ENCODE data around the gene SHROOM4.

SHROOM4 gene

DNA sequence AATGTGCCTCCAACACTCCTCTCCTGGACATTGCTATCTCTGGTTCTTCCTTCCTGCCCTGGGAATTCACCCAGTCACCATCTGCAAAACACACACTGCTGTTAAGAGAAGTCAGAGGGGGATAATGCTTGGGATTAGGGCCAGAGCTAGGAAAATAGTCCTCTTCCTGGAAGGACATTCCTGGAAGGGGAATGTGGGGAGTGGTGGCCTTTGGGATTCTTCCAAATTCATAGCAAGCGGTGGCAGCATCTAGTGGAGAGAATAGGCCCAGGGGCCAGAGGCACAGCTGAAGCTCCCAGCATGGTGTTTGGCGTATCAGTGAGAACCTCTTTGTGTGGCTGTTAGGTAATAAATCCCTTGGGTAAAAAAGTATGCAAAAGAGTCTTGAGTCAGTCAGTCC is 34.3 kb downstream of the SHROOM4 start:
- TF ChIP-seq, protein P1, sequence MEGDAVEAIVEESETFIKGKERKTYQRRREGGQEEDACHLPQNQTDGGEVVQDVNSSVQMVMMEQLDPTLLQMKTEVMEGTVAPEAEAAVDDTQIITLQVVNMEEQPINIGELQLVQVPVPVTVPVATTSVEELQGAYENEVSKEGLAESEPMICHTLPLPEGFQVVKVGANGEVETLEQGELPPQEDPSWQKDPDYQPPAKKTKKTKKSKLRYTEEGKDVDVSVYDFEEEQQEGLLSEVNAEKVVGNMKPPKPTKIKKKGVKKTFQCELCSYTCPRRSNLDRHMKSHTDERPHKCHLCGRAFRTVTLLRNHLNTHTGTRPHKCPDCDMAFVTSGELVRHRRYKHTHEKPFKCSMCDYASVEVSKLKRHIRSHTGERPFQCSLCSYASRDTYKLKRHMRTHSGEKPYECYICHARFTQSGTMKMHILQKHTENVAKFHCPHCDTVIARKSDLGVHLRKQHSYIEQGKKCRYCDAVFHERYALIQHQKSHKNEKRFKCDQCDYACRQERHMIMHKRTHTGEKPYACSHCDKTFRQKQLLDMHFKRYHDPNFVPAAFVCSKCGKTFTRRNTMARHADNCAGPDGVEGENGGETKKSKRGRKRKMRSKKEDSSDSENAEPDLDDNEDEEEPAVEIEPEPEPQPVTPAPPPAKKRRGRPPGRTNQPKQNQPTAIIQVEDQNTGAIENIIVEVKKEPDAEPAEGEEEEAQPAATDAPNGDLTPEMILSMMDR (IDR thresholded peaks at IDR 0.05; ENCODE audit: insufficient read depth, low read length, poor library complexity, severe bottlenecking): no peak
- no peak for DNase-seq (ENCODE audit: extremely low read depth, insufficient read length)
- Histone ChIP-seq H3K4me3 (replicated peaks; ENCODE audit: low read depth, low read length) (no peak overlapping the region), H3K27me3 (replicated peaks; ENCODE audit: control insufficient read depth, insufficient read depth, low read length) (no peaks in the 10 kb centered on the region; the same call in 1 of the 2 replicates), H3K36me3 (ENCODE audit: control insufficient read depth, insufficient read depth, low read length) (no peaks in the 10 kb centered on the region)

DNA sequence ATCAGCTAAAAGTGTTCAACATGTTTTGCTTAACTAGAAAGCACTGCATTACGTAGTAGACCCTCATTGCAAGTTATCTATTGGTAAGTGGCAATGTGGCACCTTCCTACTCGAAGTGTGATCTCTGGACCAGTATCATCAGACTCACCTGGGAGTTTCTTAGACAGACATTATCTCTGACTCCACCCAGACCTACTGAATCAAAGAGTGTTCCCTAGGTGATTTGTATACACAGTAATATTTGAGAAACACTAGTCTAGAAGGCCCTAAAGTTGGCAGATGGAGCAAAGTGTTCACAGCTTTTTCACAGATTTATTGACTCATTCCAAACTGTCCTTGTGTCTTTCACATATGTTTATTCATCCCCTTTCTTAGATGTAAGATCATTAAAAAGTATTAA is 35.7 kb downstream of the SHROOM4 start:
- H3K4me3 ChIP-seq (replicated peaks; ENCODE audit: low read depth, low read length): no peak overlapping the region
- DNase-seq (ENCODE audit: extremely low read depth, insufficient read length): no peak
- H3K27me3 ChIP-seq (replicated peaks; ENCODE audit: control insufficient read depth, insufficient read depth, low read length): no peaks in the 10 kb centered on the region; the same call in 1 of the 2 replicates
- TF ChIP-seq, protein P1 (IDR thresholded peaks at IDR 0.05; ENCODE audit: insufficient read depth, low read length, poor library complexity, severe bottlenecking): no peak
- no peaks in the 10 kb centered on the region for H3K36me3 ChIP-seq (ENCODE audit: control insufficient read depth, insufficient read depth, low read length)

DNA sequence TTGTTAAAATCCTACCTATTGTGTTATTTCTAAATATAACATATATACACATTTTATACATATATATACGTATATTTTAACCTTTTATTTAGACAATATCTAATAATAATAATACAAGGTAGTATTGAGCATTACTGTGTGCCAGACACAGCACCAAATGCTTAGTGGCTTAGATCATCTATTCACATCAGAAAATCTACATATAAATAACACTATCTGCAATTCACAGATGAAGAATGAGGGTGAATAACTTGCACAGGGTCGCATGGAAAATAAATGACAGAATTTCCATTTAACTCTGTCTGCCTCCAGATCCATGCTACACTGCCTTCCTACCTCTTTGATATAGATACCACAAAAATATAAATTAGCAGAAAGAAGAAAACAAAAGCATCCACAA is 37.7 kb downstream of the SHROOM4 start:
- Histone ChIP-seq H3K4me3 (replicated peaks; ENCODE audit: low read depth, low read length) (no peak overlapping the region), H3K36me3 (ENCODE audit: control insufficient read depth, insufficient read depth, low read length) (no peaks in the 10 kb centered on the region), H3K27me3 (replicated peaks; ENCODE audit: control insufficient read depth, insufficient read depth, low read length) (no peaks in the 10 kb centered on the region; the same call in 1 of the 2 replicates)
- TF ChIP-seq, protein P1 (IDR thresholded peaks at IDR 0.05; ENCODE audit: insufficient read depth, low read length, poor library complexity, severe bottlenecking): no peak
- DNase-seq (ENCODE audit: extremely low read depth, insufficient read length): no peak

DNA sequence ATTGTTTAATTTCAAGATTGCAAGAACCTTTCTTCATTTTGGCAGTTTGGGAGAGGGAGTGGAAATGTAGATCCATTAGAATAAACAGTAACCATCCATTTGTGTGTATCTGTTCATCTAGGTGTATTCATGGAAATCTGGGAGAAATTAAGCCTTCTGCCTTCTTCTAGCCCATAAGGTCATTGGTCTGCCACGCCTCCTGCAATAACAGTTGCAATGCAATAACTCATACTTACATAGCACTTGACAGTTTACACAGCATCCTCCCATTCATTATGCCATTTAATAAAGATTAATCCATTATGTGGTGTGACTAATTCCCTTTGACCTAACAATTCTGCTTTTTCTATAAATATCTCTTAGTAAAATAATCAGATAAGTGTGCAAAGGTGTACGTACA is 42.6 kb downstream of the SHROOM4 start:
- Histone ChIP-seq H3K27me3 (replicated peaks; ENCODE audit: control insufficient read depth, insufficient read depth, low read length) (no peaks in the 10 kb centered on the region), H3K4me3 (replicated peaks; ENCODE audit: low read depth, low read length) (no peak overlapping the region), H3K36me3 (ENCODE audit: control insufficient read depth, insufficient read depth, low read length) (no peaks in the 10 kb centered on the region)
- no peak for DNase-seq (ENCODE audit: extremely low read depth, insufficient read length)
- TF ChIP-seq, protein P1 (IDR thresholded peaks at IDR 0.05; ENCODE audit: insufficient read depth, low read length, poor library complexity, severe bottlenecking): no peak

DNA sequence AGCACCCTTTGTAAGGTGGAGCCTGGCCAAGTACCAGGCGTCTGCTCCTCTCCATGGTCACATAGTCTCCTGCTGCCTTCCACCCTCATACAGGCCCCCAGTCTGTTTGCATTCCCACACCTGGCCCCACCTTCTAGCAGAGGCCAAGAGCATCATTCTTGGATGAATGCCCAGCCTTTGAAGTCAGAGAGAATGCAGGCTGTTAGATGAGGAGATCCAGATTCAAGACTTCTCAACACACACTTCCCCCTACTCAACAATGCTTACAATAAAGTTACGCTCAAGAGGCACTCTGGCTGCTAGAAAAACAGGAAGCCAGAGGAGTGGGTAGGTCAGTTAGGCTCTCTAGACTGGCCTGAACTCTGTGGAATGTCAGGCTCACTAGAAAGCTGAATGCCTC is 43.3 kb downstream of the SHROOM4 start:
- Histone ChIP-seq H3K27me3 (replicated peaks; ENCODE audit: control insufficient read depth, insufficient read depth, low read length) (no peaks in the 10 kb centered on the region), H3K36me3 (ENCODE audit: control insufficient read depth, insufficient read depth, low read length) (no peaks in the 10 kb centered on the region), H3K4me3 (replicated peaks; ENCODE audit: low read depth, low read length) (no peak overlapping the region)
- DNase-seq (ENCODE audit: extremely low read depth, insufficient read length): no peak
- TF ChIP-seq, protein P1 (IDR thresholded peaks at IDR 0.05; ENCODE audit: insufficient read depth, low read length, poor library complexity, severe bottlenecking): no peak

DNA sequence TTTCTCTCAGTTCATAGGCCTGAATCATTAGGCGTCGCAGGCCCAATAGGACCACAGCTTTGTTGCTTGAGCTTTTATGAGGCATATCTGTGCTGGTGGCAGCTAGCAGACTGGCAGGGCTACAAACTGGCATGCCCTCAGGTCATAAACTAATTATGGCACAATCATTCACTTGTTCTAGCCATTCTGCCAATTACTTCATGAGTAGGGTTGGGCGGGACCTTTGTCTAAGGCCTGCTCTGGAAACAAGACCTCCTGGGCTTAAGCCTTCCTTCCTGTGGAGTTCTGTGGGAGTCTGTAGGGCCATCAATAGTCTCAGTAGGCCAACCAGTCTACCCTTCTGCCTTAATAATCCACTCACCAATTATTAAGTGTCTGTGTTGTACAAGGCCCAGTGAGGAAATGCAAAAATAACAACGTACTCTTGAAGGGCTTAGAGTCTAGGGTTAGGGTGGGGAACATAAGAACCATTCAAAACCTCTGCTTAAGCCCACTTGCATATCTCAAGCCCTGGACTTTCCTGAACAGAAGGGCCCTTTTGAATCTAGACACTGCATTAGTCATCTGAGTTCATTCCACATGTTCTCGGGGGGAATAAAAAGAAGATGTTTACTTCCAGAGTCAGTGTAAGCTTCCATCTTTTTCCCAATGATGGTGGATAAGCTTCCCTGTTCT is 44.5 kb downstream of the SHROOM4 start:
- no peaks in the 10 kb centered on the region for H3K36me3 ChIP-seq (ENCODE audit: control insufficient read depth, insufficient read depth, low read length)
- no peaks in the 10 kb centered on the region for H3K27me3 ChIP-seq (replicated peaks; ENCODE audit: control insufficient read depth, insufficient read depth, low read length)
- H3K4me3 ChIP-seq (replicated peaks; ENCODE audit: low read depth, low read length): no peak overlapping the region
- no peak for DNase-seq (ENCODE audit: extremely low read depth, insufficient read length)
- TF ChIP-seq, protein P1 (IDR thresholded peaks at IDR 0.05; ENCODE audit: insufficient read depth, low read length, poor library complexity, severe bottlenecking): no peak

Data from GM06990 (cell line).